Measurements from ENCODE around the gene PCDH12.

Gene PCDH12

DNA sequence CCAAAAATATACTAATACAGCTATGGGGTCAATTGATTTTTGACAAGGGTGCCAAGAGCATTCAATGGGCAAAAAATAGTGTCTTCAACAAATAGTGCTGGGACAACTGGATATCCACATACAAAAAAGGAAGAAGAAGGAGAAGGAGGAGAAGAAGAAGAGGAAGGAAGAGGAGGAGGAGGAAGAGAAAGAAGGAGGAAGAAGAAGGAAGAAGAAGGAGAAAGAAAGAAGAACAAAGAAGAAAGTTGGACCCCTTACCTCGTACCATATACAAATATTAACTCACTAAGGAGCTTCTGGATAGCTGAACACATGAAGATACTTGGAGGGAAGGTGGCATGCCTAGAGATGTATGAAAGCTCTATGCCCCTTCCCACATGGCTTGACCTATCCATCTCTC lies 51.5 kb downstream of the PCDH12 start:
- no peak for DNase-seq

DNA sequence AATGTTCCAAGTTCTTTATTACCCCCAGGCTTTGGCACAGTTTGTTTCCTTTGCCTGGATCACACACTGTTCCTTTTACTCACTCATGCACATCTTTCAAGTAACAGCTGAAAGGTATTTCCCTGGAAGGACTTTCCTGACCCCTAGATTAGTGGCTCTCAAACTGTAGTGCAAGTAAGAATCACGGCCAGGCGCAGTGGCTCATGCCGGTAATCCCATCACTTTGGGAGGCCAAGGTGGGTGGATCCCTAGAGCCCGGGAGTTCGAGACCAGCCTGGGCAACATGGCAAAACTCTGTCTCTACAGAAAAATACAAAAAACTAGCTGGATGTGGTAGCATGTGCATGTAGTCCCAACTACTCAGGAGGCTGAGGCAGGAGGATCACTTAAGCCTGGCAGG lies 53.5 kb downstream of the PCDH12 start:
- no peak for DNase-seq

DNA sequence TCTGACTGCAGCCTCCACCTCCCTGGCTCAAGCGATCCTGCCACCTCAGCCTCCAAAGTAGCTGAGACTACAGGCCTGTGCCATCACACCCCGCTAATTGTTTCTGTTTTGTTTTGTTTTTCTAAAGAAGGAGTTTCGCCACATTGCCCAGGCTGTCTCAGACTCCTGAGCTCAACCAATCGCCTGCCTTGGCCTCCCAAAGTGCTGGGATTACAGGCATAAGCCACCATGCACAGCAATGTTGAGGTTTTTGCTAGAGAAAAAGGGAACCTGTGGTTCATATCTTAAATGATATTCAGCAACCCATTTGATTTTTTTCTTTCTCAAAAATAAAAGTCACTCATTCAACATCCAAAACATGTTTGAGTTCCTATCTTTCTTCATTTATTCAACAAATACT lies 54.7 kb downstream of the PCDH12 start:
- DNase-seq = no peak

DNA sequence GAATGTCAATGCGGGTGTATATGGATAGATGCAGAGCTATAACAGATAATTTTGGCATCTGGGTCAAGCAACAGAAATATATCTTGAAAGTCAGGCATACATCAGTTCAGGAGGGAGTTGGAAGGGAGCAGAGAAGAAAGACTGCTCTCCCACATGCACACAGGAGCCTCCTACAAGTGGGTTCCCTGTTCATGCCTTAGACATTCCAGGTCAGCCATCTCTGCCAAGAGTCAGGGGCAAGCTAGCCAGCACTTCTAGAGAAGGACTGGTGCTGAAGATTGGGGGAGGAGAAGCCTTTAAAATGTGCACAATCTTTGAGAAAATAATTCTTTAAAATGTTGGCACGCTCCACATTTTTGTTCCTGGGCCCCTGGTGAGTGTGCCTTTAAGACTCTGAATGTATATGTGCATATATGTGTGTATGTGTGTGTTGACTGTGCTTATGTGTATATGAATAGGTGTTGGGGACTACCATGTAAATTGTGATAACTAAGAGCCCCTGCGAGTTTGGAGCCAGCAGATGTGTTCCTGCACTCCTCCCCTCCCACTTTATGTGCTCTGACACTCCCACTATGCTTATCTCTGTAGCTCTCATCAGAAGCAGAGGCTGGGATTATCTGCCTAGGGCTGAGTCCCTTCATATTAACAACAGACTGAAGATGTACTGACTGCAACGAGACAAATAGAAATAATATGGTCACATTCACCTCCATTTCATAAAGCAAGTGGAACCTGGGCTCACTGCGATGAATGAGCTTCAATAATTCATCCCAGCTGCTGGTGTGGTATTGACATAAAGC lies 55.8 kb downstream of the PCDH12 start:
- DNase-seq = no peak

DNA sequence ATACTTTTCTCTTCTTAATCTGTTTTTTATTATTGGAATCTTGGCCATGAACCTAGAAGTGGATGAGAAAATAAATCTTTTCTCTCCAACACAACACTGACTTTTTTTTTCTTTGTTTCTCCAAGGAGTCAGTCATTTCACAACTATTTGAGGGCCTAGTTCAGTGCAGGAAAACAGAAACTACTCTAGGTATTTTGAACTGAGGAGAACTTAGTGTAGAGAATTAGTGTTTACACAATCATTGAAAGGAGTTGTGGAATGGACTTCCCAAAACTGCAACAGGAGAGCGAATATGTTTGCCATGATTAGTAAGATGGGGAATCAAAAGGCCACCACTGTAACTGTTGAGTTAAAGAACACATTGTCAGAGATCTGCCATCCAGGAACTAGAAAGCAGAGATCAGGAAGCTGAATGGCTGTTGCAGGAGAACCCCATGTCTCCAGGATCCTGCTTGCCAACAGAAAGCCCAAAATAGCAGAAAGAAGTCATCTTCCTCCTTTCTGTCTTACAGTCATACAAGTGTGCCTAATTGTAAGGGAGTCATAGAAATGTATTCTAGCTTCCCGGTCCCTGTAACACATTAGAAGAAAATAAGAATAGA lies 59.5 kb downstream of the PCDH12 start:
- no peak for DNase-seq

DNA sequence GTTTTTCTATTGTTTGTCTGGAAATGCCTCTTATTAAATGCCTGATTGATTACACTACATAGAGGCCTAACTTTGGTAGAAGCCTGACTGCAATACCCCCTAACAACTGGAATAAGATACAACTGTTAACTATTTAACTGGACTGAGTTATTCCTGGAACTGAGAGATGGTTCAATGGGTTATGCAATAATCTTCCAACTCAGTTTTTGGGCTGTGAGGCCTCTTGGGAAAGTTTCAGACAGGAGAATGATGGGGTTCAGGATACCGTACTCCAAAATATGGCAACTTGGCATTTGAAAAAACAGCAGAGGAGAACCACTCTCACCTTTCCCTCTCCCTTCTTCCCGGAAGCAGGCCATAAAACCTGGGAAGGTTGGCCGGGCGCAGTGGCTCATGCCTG lies 60.6 kb downstream of the PCDH12 start:
- DNase-seq = no peak

Data from cerebellar nuclear complex (tissue), 1 donor.